ENCODE data around the gene STX16.

The STX16 gene

GRCh38 chr20:58652606-58653294 lies 1.7 kb downstream of the STX16 start:
- peak; percentile 41 for DNase-seq (ENCODE audit: low spot score)

- no peak for DNase-seq (ENCODE audit: low spot score)
These were observed 3.3 kb downstream of the STX16 start for GRCh38 chr20:58654337-58654736.

- no peak for DNase-seq (ENCODE audit: low spot score)
These were observed 4.4 kb downstream of the STX16 start for GRCh38 chr20:58655328-58656107.

GRCh38 chr20:58656831-58657230 lies 5.7 kb downstream of the STX16 start:
- DNase-seq (ENCODE audit: low spot score) = no peak

- no peak for DNase-seq (ENCODE audit: low spot score)
These were observed 6.2 kb downstream of the STX16 start for GRCh38 chr20:58657262-58657661.

- no peak for DNase-seq (ENCODE audit: low spot score)
These were observed 6.9 kb downstream of the STX16 start for GRCh38 chr20:58657986-58658385.

- DNase-seq (ENCODE audit: low spot score) = no peak
These were observed 7.7 kb downstream of the STX16 start for GRCh38 chr20:58658760-58659159.

- DNase-seq (ENCODE audit: low spot score) = no peak
These were observed 8.8 kb downstream of the STX16 start for GRCh38 chr20:58659841-58660240.

DNA sequence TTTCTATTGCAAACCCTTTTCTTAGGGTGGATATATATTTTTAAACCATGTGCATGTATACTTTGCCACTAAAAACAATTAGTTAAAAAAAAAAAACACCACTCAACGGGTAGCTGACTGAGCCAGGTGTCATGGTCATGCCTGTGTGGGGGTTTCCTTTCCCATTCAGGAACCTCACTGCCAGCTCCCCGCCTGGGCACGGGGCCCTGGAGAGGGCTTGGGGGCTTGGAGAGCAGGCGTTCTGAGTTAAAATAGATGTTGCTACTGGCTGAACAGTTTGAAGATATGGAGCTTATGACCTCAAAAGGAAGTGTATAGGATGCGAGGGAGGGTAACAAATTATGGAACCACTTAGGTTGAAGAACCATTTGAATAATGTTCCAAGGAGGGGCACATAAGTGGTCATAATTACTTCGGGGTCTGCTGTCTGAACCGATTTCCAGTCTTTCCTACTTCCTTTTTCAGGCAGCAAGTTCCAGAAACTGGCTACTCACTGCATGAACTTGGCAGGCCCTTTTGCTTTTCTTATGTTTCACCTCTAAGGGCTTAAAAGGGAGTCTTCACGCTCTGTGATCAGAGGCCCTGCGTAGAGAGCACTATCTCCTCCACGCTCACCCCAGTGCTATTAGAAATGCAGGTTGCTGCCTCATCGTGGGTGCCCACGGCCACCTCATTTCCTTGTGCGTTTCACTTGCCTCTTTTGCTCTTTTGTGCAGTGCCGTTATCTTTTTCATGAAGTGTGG lies 9.9 kb downstream of the STX16 start:
- no peak for DNase-seq (ENCODE audit: low spot score)

- no peak for DNase-seq (ENCODE audit: low spot score)
These were observed 10.8 kb downstream of the STX16 start for GRCh38 chr20:58661598-58662473.

DNA sequence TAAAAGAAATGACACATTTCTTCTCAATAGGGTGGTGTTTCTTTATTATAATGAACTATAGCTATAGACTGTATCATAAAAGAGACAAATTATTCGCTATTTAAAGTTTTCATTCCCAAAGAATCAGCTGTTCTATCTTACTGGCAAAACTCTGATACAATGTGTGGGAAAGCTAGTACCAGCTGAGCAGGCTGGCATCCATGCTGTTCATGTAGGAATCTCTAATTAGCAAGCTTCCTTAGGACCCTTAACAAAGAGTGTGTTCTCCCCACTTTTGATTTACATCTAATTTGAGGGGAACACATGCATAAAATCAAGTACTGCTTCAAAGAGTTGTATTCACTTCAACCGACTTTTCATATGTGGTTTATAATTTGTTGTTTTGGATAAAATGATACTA lies 13.2 kb downstream of the STX16 start:
- no peak for DNase-seq (ENCODE audit: low spot score)

- no peak for DNase-seq (ENCODE audit: low spot score)
These were observed 13.8 kb downstream of the STX16 start for GRCh38 chr20:58664883-58665282.

DNA sequence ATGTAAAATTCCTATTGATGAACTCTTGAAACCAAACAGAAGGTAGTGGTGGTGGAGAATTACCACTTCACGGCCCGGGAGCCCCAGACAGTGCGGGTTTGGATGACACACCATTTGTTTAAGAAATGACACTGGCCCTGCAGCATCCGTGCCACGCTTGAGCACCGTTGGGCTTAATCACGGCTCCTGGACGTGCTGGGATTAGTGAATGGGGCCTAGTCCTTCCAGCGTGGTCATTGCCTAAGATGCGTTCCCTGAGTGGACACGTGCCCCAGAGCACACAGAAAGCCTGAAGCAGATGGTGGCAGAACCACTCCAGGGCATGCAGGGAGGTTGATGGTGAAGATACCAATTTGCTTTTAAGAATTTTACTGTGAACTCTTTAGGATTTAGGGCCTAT lies 14.5 kb downstream of the STX16 start:
- DNase-seq (ENCODE audit: low spot score) = no peak

- no peak for DNase-seq (ENCODE audit: low spot score)
These were observed 15.6 kb downstream of the STX16 start for GRCh38 chr20:58666702-58667101.

- no peak for DNase-seq (ENCODE audit: low spot score)
These were observed 16.9 kb downstream of the STX16 start for GRCh38 chr20:58667975-58668374.

DNA sequence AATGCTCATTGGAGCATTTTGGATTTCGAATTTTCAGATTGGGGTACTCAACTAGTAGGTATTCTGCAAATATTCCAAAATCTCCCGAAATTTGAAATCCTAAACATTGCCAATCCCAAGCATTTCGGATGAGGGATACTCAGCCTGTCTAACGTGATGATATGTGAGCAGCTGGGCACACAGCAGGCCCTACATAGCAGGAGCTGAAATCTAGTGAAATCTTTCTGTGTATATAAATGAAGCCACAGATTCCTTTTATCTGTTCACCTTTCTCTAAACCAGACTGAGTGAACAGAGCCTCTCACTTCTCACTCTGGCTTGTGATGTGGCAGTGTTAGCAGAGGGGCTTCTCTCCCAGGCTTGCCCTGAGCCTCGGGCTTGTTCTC lies 17.8 kb downstream of the STX16 start:
- DNase-seq (ENCODE audit: low spot score) = no peak

DNA sequence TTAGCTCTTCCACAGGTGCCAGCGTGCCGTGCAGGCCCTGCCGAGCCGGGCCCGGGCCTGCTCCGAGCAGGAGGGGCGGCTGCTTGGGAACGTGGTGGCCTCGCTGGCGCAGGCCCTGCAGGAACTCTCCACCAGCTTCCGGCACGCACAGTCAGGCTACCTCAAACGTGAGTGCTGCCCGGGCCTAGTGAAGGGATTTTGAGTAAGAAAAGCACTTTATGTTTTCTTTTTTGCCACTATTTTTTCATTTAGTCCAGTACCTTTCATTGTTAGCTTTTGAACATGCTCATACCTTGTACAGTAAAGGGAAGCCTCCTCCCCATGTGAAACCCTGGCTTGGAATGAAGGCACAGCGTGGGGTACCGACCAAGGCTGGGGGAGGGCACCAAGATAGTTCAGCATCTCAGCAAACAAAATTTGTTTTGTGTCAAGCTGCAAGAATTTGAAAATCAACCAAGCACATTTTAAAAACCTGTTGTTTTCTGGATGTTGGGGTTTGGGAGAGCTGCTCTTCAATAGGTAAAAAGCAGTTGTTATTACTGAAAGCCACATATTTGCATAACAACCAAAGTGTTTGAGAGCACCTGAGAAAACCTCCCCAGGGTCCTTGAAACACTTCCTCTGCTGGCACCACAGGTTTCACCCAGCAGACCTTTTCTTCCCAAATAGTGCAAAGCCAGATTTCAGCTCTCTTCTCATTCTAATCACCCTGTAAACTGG lies 18.4 kb downstream of the STX16 start:
- DNase-seq (ENCODE audit: low spot score) = no peak

DNA sequence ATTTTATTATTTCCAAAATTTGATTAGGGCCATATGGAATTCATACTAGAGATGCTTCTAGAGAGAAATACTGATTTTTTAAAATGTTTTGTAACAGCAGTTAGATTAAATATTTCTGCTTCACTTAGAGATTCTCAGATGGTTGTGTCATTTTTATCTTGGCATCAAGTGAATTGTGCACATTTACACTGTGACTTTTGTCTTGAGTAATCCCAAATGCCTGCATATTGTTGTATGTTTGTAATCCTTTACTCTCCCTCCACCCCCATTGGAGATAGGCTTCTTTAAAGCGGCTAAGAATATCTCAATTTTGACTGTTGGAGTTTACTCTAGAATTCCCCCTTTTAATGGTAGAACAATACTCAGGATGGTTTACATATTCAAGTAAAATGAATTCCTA lies 19.0 kb downstream of the STX16 start:
- DNase-seq (ENCODE audit: low spot score) = no peak

GRCh38 chr20:58670659-58671058 lies 19.6 kb downstream of the STX16 start:
- DNase-seq (ENCODE audit: low spot score) = no peak

- no peak for DNase-seq (ENCODE audit: low spot score)
These were observed 22.0 kb downstream of the STX16 start for GRCh38 chr20:58673119-58673518.

GRCh38 chr20:58675146-58675584 lies 24.1 kb downstream of the STX16 start:
- no peak for DNase-seq (ENCODE audit: low spot score)

Measured in hematopoietic multipotent progenitor cell treated with erythropoietin and hydrocortisone succinate and interleukin-3 and kit ligand, for 15 days (in vitro differentiated cells).